Heart left ventricle (tissue), 13 donors: ENCODE results near the gene TMEM106B.

Experiments used
- CTCF ChIP-seq, 12 donors: fragments of 200-600 bp; sonication (generic) in 4 of 12; IDR thresholded peaks; one replicate each; pipeline versions ENCODE4 v1.5.0 to v1.8.0; 2018 to 2022; ENCODE audit warnings: antibody characterized with exemption in 12 of 12, mild to moderate bottlenecking in 5 of 12
- POLR2A ChIP-seq, 2 donors: fragments of 450-650 bp; IDR thresholded peaks; one replicate each; pipeline ENCODE4 v1.6.1; 2017; ENCODE audit warnings: antibody characterized with exemption in 2 of 2, mild to moderate bottlenecking in 2 of 2, moderate library complexity in 2 of 2
- donor health status: ischemic (EF 13 %, LVEDD 7.1; RV severe dilation, severe dysfunction).
- donor health status: DM: no; HTN: yes; CAD: no.
- donor health status: DM: no; HTN: no; CAD: no.
- donor health status: ischemic (EF 25% LVEDD 6.9; RV normal size, moderate dysfunction).
- donor health status: ischemic (EF 25% LVEDD 5.7; RV mildly dilated, moderate dysfunction).
- donor health status: ischemic (EF 35%, LVEDD 5.7; RV mildly dilated, moderate dysfunction).
- donor health status: nonischemic (EF 11% LVEDD 7.7; RV severe dilation, severe dysfunction).
- donor health status: DM: yes; HTN: yes; CAD: no.
- donor health status: PGD.
- donor health status: ischemic (EF 29% LVEDD 5.4; RV normal size, mild dysfunction).
- donor health status: nonischemic (EF 23%, LVEDD 6.1; RV moderate dilation, normal function).

- TF ChIP-seq POLR2A (IDR thresholded peaks at IDR 0.05) (no peak), CTCF (IDR thresholded peaks at IDR 0.05) (no peak)
Observed at GRCh38 chr7:12178317-12178716, 32.8 kb upstream of the TMEM106B start.
